ENCODE results near the gene DENND2A.
"Not testable (repeated sequence)": the region's sequence is repeated elsewhere in the genome, so short reads cannot be mapped to it uniquely, and the experiment has no call there.

The DENND2A gene

DNA sequence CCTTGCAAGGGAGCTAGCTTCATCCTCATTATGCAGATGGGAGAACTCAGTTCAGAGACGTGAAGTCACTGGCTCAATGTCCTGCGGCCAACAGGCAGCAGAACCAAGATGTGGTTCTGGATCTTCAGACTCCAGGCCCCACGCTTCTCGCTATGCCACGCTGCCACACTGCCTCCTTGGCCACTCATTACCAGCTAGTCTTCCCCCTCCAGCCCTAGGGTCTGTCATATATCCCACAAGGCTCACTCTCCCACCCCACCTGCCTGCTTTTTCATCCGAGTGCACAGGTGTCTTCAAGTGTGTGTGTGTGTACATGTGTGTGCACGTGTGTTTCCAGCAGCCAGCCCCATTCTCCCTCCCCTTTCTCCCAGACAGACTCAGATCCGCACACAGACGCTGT, 53.4 kb downstream of the DENND2A start:
- DNase-seq (ENCODE audit: low spot score) = no peak

DNA sequence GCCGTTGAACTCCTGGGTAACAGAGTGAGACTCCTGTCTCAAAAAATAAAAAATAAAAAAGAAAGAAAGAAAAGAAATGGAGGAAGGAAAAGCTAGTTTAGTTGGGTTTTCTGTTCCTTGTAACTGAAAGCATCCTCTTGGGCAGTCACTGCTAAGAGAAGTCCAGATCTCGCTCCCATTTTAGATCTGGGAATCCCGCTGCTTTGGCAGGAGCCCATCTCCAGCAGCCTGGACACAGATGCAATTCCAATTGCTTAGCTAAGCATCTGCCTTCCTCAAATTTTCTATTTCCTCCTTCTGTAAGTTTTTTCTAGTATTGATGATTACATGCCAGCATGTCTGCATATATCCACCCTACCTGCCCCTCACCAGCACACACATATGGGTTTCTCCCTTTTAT, 54.1 kb downstream of the DENND2A start:
- DNase-seq (ENCODE audit: low spot score) = peak; percentile 37

DNA sequence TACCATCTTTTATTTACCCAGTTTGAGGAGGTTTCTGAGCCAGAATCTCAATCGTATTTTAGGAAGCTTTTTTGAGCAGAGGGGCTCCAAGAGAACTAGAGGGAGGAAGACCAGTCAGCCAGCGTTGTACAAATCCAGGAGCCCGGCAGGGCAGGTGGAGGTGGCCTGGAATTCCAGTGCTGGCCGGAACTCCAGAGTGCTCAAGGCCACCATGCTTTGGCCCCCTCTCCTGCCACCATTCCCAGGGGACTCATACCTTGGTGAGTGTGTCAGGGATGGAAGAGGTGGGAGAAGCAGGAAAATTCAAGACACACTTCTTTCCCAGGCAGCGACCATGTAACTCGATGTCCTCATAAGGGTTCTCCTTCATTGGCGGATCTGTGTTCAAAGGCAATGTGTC, 55.3 kb downstream of the DENND2A start:
- DNase-seq (ENCODE audit: low spot score) = no peak

DNA sequence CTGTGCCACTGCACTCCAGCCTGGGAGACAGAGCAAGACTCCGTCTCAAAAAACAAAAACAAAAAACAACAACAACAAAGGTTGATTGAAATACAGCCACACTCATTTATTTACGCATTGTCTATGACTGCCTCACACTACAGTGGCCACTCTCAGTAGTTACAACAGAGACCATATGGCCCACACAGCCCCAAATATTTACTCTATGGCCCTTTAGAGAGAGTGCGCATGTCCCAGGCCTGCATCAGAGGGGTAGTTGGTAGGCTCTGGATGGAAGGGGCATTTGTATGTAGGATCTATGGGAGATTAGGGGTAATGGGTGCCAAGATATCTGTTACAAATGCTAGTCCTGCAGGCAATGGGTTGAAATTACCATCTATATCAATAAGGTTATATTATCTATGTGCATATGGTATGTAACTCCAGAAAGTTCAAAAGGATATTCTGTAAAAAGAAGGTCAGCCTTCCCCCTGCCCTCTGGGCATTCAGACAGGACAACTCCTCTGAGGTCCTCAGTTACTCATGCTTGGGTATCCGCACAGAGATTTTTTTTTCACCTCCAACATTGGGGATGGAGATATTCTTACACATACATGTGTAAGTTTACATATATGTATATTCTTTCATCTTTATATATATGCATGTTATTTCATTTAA, 56.3 kb downstream of the DENND2A start:
- DNase-seq (ENCODE audit: low spot score) = no peak

DNA sequence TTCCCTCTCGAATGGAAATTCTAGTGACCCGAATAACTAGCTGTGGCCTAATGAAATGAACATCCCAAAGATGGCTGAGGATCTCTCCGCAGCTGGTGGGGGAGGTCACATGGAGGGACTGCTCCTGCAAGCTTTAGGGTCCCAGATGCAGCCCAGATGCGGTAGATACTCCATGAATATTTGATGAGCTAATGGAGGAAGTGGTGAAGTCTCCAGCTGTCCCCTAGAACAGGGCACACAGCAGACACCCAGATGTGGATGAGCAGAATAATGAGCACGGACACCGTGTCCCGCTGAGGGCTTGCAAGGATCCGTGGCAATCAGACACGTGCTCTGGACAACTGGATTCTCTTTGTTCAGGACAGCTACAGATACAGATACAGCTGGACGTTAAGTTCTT, 59.2 kb downstream of the DENND2A start:
- DNase-seq (ENCODE audit: low spot score) = no peak

DNA sequence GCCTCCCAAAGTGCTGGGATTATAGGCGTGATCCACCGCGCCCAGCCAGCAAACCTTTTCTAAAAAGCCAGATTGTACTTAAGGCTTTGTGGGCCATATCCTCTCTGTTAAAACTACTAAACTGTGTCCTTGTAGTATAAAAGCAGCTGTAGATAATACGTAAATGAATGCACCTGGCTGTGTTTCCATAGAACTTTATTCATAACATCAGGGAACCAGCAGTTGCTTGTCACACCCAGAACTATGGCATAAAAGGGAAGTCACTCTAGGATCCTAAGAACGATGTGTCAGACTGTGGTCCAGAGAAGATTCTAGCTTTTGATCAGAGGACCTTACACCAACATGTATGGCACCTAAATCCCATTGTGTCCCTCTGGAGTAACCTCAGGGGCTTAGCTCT, 63.0 kb downstream of the DENND2A start:
- DNase-seq (ENCODE audit: low spot score) = no peak

DNA sequence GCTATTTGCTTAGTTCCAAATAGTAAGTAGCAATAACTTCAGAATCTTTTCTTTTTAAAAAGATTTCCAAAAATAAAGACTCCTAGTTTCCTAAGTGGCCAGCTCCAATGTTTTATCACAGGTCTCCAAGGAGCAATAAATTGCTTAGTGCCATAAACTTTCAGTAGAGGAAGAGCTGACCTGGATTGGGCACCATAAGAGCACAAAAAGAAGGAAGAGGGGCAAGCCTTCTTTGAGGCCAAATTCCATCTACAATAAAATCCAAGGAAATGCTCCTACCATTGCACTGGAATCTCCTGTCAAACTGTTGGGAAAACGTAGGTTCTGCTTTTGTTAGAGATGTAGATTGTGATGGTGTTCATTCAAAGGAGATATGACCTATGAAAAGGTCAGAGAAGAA, 64.0 kb downstream of the DENND2A start:
- DNase-seq (ENCODE audit: low spot score) = no peak

DNA sequence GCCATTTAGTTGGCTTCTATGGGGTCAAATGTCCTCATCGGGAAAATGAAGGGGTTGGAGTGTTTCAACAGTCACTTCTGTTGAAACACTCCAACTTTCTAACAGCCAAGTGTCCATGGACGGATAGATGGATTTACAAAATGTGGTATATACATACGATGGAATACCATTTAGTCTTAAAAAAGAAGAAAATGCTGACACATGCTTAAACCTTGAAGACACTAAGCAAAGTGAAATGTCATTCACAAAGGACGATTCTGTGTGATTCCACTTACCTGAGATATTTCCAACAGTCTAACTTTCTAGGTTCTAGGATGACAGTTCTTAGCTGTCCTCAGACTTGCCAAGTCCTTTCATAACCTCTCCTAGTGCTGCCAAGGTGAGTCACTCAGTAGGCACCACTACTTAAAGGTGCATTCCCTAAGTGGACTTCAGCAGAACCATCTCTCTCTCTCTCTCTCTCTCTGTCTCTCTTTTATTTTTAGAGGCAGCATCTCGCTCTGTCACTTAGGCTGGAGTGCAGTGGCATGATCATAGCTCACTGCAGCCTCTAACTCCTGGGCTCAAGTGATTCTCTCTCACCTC, 69.0 kb downstream of the DENND2A start:
- no peak for DNase-seq (ENCODE audit: low spot score)

DNA sequence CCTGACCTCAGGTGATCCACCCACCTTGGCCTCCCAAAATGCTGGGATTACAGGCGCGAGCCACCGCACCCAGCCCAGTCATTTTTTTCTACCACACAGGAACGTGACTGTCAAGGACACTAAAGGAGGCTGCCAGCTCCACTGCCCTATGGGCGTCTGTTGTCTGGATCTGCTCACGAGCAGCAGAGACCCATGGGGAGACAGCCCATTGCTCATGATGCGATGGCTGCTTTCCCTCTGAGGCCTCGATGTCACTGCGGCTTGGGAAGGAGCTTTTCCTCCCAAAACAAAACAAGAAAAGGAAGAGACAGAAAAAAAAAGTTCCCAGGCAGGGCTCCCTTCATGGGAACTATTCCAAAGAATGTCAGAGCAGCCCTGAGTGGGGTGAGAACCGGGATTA, 70.5 kb downstream of the DENND2A start:
- no peak for DNase-seq (ENCODE audit: low spot score)

DNA sequence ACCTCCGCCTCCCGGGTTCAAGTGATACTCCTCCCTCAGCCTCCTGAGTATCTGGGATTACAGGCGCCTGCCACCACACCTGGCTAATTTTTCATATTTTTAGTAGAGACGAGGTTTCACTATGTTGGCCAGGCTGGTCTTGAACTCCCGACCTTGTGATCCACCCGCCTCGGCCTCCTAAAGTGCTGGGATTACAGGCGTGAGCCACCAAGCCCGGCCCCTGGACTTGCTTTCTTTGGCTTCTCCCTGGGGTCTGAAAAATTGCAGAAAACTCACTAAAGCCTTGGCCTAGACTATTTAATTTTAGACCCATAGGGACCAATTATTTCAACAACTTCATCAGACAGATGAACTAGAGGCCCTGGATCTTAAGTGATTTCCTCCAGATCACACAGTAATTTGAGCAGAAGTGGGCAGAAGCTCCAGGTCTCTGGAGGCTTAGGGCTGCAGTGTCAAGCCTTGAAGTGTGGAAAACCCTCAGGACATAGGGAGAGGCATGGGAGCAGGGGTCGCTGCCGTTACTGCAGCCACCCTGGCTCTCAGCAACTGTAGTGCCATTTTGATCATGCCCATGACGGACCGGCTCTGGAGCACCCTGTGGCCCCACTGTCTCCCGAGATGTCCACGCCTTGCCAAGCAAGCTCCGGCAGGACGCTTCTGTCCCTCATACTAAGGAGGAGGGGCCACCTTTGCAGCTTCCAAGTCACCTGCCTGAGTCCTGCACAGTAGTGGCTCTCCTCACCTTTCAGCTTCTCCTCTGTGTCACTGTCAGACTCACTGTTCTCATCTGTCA, 72.4 kb downstream of the DENND2A start:
- no peak for DNase-seq (ENCODE audit: low spot score)

DNA sequence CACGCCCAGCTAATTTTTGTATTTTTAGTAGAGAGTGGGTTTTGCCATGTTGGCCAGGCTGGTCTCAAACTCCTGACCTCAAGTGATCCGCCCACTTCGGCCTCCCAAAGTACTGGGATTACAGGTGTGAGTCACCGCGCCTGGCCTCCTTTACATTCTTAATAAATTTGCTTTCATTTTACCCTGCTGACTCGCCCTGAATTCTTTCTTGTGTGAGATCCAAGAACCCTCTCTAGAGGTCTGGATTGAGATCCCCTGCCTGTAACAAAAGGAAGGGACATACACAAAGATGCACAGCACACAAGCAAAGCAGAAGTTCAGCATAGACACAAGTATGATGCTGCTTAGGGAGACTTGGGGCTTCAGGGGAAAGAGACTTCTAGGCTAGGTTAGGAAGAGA, 74.4 kb downstream of the DENND2A start:
- DNase-seq (ENCODE audit: low spot score) = not testable (repeated sequence)

DNA sequence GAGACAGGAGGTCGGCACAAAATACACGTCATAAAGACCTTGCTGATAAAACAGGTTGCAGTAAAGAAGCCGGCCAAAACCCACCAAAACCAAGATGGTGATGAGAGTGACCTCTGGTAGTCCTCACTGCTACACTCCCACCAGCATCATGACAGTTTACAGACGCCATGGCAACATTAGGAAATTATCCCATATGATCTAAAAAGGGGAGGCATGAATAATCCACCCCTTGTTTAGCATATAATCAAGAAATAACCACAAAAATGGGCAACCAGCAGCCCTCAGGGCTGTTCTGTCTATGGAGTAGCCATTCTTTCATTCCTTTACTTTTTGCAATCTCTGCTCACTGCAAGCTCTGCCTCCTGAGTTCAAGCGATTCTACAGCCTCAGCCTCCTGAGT, 74.9 kb downstream of the DENND2A start:
- DNase-seq (ENCODE audit: low spot score) = not testable (repeated sequence)

DNA sequence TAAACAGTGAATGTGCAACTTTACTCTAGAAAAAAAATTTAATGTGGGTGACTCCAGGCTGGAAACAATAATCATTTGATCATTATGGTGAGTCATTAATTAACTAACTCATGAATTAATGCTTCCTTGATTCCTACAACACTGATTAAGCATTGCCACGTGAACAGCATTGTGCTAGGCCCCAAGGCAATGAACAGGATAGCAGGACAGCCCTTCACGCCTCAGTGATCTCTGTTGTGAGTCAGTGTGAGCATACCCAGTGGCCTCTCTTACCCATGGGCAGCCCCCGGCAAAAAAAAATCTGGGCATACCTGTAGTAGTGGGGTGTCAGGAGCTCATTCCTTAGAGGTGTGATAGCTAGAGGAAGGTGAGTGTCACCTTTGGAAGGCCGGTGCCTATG, 76.0 kb downstream of the DENND2A start:
- no peak for DNase-seq (ENCODE audit: low spot score)

DNA sequence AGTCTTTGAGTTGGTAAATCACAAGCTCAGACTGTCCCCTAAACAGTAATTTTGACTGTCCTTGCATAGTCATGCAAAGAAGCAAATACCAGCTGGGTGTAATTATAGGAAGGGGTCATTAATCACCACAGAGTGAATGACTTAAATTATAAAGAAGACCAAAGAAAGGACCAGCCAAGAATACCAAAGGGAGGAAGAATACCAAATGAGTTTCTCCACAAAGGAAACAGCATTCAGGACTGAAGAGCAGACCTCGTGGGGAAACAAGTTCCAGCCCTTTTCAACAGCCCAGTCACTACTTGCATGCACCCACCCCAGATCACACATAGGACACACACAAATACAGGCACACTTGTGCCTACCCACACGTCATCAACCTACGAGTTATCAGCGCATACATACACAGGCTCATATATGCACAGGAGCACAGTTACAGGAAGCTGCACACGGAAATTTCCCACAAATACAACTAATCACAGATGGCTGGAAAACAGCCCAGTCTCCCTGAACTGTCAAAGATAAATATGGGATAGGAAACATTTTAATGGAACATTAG, 77.6 kb downstream of the DENND2A start:
- DNase-seq (ENCODE audit: low spot score) = no peak

DNA sequence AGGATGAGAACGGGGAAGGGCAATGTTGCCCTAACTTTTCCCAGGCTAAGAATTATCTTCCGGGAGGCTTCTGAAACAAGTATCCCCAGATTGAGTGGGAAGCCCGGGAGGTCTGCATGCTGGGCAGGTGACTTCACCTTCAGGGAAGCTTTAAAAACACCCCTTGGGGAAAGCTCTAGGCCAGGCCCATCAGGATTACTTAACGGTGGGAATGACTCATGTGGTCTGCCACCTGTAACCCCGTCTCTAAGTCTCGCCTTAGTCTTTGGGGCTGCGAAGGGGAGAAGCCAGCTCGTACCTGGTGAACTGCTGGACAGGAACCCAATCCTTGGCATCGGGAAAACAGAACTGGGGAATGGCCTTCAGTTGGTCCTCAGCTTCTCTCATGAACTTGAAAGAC, 81.2 kb downstream of the DENND2A start:
- DNase-seq (ENCODE audit: low spot score) = no peak

DNA sequence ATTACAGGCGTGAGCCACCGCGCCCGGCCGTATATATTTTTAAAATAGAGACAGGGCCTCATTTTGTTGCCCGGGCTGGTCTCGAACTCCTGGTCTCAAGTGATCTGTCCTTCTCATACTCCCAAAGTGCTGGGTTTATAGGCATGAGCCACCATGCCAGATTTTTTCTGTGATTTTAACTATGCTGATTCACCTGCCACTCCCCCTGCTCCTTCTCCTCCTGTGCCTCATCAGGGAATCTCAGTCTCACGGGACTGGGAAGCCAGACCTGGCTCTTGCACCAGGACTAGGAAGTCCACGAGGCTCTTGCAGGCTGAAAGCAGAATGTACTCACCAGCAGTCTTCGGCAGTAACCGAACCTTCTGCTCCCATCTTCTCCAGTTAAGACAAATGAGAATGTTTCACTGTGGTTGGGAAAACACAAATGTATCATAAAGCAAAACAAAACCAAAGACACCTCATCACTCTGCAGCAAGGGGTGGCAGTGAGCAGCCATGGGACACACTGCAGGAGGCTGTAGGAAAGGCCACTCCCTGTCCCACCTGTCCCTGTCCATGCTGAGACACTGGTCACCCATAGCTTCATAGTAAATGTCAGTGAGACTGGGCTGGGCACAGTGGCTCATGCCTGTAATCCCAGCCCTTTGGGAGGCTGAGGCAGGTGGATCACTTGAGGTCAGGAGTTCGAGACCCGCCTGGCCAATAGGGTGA, 82.6 kb downstream of the DENND2A start:
- no peak for DNase-seq (ENCODE audit: low spot score)

DNA sequence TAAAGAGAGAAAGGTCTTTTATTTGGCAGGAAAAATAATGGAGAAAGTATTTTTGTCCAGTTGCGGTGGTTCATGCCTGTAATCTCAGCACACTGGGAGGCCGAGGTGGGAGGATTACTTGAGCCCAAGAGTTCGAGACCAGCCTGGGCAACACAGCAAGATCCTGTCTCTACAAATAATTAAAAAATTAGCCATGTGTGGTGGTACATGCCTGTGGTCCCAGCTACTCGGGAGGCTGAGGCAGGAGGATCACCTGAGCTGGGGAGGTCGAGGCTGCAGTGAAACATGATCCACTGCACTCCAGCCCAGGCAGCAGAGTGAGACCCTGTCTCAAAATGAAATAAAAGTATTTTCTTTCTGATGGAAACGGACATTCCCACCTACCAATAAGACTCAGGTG, 83.5 kb downstream of the DENND2A start:
- DNase-seq (ENCODE audit: low spot score) = no peak

DNA sequence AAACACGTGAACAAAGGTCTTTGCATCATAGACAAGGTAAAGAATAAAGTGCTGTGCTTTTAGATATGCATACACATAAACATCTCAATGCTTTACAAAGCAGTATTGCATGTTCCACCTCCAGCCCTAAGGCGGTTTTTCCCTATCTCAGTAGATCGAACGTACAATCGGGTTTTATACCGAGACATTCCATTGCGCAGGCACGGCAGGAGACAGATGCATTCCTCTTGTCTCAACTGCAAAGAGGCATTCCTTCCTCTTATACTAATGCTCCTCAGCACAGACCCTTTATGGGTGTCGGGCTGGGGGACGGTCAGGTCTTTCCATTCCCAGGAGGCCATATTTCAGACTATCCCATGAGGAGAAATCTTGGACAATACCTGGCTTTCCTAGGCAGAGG, 87.4 kb downstream of the DENND2A start:
- not testable (repeated sequence) for DNase-seq (ENCODE audit: low spot score)

DNA sequence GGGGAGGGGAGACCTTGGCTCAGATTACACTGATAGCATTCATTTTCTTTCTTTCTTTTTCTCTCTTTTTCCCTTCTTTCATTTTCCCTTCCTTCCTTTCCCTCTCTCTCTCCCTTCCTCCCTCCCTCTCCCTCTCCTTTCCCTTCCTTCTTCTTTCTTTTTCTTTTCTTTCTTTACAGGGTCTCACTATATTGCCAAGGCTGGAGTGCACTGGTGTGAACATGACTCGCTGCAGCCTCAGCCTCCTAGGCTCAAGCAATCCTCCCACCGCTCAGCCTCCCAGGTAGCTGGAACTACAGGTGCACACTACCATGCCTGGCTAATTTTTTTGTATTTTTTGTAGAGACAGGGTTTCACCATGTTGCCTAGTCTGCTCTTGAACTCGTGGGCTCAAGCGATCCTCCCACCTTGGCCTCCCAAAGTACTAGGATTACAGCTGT, 88.4 kb downstream of the DENND2A start:
- DNase-seq (ENCODE audit: low spot score) = no peak

DNA sequence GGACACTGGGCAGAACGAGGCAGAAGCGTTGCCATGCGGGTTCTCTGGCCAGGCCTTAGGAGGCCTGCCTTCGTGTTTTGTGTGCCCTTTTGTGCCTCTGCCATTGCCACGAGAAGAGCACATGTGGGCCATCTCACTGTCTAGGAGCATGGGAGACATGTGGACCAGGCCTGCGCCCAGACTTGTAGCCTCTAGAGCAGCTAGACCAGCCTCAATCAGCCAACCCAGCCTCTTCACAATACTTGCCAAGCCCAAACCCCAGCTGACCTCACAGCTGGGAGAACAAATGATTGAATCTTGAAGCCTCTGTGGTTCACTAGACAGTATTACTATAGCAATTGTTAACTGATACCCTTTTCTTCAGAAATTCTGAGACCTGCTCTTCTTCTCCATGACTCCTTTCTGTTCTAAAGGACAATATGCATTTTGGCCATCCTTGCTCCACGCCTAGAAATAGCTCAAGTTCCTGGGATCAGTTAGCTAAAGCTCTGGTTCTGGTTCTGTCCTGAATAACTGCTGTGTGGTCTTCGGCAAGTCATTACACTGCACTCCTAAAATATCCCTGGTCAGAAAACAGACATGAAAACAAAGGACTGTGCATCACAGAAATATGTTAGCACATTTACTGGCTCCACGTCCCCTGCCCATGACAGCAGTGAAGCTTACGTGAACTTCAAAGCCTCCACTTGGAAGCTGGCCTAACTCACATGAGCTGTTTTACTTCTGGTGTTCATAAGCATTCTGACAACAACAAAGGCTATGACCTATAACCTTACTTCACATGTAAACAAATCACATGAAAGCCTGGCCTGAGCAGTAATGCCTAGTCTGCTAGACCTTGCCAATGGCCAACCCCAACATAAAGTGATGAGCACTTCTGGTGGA, 89.0 kb downstream of the DENND2A start:
- DNase-seq (ENCODE audit: low spot score) = no peak

DNA sequence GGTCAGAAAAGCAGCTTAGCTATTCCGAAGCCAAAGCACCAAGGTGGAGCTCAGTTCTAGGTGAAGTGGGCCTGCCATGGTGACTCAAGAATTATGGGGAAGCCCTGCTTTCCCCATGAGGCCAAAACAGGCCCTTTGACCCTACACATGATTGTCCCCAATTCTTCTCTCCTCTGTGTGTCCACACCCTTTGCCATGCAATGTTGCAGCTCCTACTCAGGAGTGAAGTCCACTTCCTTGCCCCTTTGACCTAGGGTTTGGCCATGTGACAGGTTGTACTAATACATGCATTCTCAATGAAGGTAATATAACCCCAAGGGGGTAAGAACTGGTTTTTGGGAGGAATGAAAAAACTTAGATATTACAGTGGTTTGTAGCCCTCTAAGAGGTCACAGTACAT, 93.7 kb downstream of the DENND2A start:
- DNase-seq (ENCODE audit: low spot score) = no peak

Data from cerebellar cortex (tissue), 1 donor.